HL-60 (cell line): ENCODE data around the gene SLC22A23.

Source experiments
- DNase-seq, 2 experiments: peaks; one replicate each; pipeline ENCODE4 v3.0.0-alpha.2; 2010 to 2020; ENCODE audit warnings: low read depth in 1 of 2, low spot score in 1 of 2
- H3K27ac ChIP-seq: fragments of 250-450 bp; sonication (Bioruptor Pico); replicated peaks from 2 replicates; pipeline ENCODE4 v1.5.1; 2020; ENCODE audit warnings: mild to moderate bottlenecking, moderate library complexity
- H3K27me3 ChIP-seq: fragments of 250-450 bp; sonication (Bioruptor Pico); 2 replicates; pipeline ENCODE4 v1.5.1; 2021; ENCODE audit warnings: mild to moderate bottlenecking, moderate library complexity; ENCODE audit not compliant: insufficient read depth, poor library complexity, severe bottlenecking
- H3K4me3 ChIP-seq: replicated peaks from 2 replicates; pipeline ENCODE4 v1.5.1; 2011; ENCODE audit warnings: mild to moderate bottlenecking, control low read depth, low read length; ENCODE audit not compliant: insufficient read depth
- GABPA ChIP-seq: IDR thresholded peaks from 2 replicates; pipeline ENCODE4 v1.6.1; 2012; ENCODE audit warnings: low read depth
- POLR2AphosphoS5 ChIP-seq: IDR thresholded peaks from 2 replicates; pipeline ENCODE4 v1.6.1; 2012; ENCODE audit warnings: low read depth
- SPI1 ChIP-seq: IDR thresholded peaks from 2 replicates; pipeline ENCODE4 v1.6.1; 2012; ENCODE audit warnings: low read depth, mild to moderate bottlenecking, borderline replicate concordance
- TF ChIP-seq, protein P1 (sequence below): IDR thresholded peaks from 2 replicates; pipeline ENCODE4 v1.6.1; 2012; ENCODE audit warnings: low read depth; ENCODE audit not compliant: insufficient replicate concordance
- TF ChIP-seq, protein P2 (sequence below): IDR thresholded peaks from one replicate; pipeline ENCODE4 v1.5.1; 2011; ENCODE audit warnings: low read length, control low read depth, inconsistent platforms; ENCODE audit not compliant: insufficient read depth

Gene SLC22A23

DNA sequence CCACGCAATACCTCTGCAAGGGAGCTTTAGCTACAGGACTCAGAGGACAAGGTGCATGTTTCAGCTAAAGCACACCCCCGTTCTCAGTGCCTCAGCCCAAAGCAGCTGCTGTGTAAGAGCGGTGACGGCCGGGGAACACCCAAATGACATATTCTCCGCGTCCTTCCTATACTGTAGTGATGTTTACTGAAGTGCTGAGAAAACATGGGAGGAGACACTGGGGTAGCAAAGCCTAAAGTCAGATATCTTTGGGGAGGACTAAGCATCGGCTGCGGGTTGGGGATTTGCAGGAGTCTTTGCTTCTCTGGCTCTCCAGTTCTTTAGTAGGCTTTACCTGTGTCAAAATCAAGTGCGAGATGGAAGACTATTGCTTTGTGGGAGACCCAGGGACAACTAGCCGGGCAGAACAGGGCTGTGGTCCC, 1.7 kb downstream of the SLC22A23 start:
- peaks cover 71% of the 10 kb centered on the region for H3K27me3 ChIP-seq
- no peak for DNase-seq
- no peak overlapping the region for H3K27ac ChIP-seq
- TF ChIP-seq, protein P1, sequence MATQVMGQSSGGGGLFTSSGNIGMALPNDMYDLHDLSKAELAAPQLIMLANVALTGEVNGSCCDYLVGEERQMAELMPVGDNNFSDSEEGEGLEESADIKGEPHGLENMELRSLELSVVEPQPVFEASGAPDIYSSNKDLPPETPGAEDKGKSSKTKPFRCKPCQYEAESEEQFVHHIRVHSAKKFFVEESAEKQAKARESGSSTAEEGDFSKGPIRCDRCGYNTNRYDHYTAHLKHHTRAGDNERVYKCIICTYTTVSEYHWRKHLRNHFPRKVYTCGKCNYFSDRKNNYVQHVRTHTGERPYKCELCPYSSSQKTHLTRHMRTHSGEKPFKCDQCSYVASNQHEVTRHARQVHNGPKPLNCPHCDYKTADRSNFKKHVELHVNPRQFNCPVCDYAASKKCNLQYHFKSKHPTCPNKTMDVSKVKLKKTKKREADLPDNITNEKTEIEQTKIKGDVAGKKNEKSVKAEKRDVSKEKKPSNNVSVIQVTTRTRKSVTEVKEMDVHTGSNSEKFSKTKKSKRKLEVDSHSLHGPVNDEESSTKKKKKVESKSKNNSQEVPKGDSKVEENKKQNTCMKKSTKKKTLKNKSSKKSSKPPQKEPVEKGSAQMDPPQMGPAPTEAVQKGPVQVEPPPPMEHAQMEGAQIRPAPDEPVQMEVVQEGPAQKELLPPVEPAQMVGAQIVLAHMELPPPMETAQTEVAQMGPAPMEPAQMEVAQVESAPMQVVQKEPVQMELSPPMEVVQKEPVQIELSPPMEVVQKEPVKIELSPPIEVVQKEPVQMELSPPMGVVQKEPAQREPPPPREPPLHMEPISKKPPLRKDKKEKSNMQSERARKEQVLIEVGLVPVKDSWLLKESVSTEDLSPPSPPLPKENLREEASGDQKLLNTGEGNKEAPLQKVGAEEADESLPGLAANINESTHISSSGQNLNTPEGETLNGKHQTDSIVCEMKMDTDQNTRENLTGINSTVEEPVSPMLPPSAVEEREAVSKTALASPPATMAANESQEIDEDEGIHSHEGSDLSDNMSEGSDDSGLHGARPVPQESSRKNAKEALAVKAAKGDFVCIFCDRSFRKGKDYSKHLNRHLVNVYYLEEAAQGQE = no peak
- TF ChIP-seq, protein P2, sequence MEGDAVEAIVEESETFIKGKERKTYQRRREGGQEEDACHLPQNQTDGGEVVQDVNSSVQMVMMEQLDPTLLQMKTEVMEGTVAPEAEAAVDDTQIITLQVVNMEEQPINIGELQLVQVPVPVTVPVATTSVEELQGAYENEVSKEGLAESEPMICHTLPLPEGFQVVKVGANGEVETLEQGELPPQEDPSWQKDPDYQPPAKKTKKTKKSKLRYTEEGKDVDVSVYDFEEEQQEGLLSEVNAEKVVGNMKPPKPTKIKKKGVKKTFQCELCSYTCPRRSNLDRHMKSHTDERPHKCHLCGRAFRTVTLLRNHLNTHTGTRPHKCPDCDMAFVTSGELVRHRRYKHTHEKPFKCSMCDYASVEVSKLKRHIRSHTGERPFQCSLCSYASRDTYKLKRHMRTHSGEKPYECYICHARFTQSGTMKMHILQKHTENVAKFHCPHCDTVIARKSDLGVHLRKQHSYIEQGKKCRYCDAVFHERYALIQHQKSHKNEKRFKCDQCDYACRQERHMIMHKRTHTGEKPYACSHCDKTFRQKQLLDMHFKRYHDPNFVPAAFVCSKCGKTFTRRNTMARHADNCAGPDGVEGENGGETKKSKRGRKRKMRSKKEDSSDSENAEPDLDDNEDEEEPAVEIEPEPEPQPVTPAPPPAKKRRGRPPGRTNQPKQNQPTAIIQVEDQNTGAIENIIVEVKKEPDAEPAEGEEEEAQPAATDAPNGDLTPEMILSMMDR = no peak
- TF ChIP-seq POLR2AphosphoS5 (no peak), SPI1 (no peak), GABPA (no peak)
- H3K4me3 ChIP-seq = no peak overlapping the region

DNA sequence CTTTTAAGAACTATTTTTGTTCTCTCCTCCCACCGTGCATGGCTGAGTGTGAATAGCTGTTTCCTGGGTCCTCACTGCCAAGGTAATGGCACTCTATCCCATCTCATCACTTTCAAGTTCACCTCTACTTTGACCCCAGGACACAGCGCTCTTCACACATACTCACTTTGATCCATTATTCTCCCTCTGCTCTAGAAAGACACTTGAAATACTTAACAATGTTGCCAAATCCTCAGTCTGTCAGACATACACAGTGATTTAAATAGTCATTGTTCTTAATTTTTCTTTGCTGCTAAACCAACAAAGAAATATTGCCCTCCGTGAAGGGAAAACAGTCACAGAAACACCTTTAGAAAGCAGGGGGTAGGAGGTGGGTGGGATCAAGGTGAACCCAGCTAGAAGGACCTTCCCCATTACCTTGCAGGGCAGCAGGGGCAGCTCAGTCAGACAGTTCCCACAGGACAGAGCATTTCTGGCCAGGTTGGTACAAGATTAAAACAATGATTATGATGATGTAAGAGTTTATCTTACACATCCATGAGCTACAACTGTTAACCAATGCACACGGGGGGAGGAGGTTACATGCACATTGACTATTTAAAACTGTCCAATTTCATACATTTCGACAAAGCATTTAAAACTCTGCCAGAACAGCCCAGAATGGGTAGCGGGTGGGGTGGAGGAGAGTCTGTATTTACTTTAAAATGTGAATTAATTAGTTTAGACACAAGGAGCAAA, 2.4 kb downstream of the SLC22A23 start:
- no peak overlapping the region for H3K27ac ChIP-seq
- H3K27me3 ChIP-seq = peaks cover 69% of the 10 kb centered on the region
- TF ChIP-seq, protein P1 = no peak
- TF ChIP-seq POLR2AphosphoS5 (no peak), GABPA (no peak), SPI1 (no peak)
- TF ChIP-seq, protein P2 = no peak
- H3K4me3 ChIP-seq = no peak overlapping the region
- DNase-seq = no peak

- no peak for DNase-seq
- no peak for TF ChIP-seq GABPA
- TF ChIP-seq POLR2AphosphoS5 = no peak
- TF ChIP-seq, protein P2 = no peak
- TF ChIP-seq, protein P1 = no peak
- no peak for TF ChIP-seq SPI1
- H3K27me3 ChIP-seq = peaks cover 61% of the 10 kb centered on the region
- no peak overlapping the region for H3K4me3 ChIP-seq
- no peak overlapping the region for H3K27ac ChIP-seq
Measured at GRCh38 chr6:3453413-3454272, 3.2 kb downstream of the SLC22A23 start.
